Activated naive CD8-positive, alpha-beta T cell treated with anti-CD3 and anti-CD28 coated beads, Interleukin-2, amount 50 U/mL, for 24 hours (primary cell): ENCODE results near the gene MACROD2.
"Not testable (repeated sequence)": the region's sequence is repeated elsewhere in the genome, so short reads cannot be mapped to it uniquely, and the experiment has no call there.

Source experiments
- ATAC-seq: fragments of 150-1000 bp; cut with Tn5 transposase; one replicate; pipeline ENCODE4 v1.10.0; 2021
- DNase-seq: peaks from one replicate; pipeline ENCODE4 v3.0.0; 2021
- H3K27ac Mint-ChIP-seq: one replicate; pipeline ENCODE4 v1.8.0; 2021; ENCODE audit warnings: mild to moderate bottlenecking, mixed read lengths
- H3K27me3 Mint-ChIP-seq: one replicate; pipeline ENCODE4 v1.8.0; 2021; ENCODE audit warnings: mixed read lengths
- H3K36me3 Mint-ChIP-seq: one replicate; pipeline ENCODE4 v1.8.0; 2021; ENCODE audit warnings: low read depth, mixed read lengths
- H3K4me1 Mint-ChIP-seq: one replicate; pipeline ENCODE4 v1.8.0; 2021; ENCODE audit warnings: mixed read lengths
- H3K4me3 Mint-ChIP-seq: one replicate; pipeline ENCODE4 v1.8.0; 2021; ENCODE audit warnings: mild to moderate bottlenecking, moderate library complexity, mixed read lengths
- H3K9me3 Mint-ChIP-seq: one replicate; pipeline ENCODE4 v1.8.0; 2021; ENCODE audit warnings: mixed read lengths

Gene MACROD2

DNA sequence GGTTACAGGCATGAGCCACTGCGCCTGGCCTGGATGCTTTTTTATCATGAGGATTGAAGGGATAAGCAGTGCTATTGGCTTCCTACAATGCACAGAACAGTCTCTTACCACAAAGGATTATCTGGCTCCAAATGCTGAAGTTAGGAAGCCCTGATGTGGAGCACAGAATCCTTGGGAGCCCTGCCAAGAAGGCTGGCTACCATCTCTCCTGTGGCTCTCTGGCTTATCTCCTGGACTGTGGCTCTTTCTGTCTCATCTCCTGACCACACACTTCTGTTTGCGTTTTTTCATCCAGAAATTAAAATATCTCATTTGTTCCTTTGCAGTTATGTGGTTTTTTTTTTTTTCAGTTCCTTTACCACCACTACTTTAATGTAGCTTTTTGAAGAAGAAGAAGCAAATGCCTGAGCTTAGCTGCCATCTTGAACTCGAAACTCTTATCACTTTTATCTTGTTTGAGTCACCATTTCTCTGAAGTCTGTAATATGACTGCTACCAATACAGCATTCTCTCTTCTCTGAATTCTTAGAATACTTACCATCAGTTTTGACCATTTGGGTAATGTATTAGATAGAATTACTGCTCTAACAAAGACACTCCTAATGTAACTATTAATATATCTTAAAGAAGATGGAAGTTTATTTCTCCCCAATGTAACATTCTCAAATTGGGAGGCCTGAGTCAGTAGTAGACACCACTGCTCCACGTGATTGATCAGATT, 1533.2 kb downstream of the MACROD2 start:
- ATAC-seq (no peak), DNase-seq (no peak)

DNA sequence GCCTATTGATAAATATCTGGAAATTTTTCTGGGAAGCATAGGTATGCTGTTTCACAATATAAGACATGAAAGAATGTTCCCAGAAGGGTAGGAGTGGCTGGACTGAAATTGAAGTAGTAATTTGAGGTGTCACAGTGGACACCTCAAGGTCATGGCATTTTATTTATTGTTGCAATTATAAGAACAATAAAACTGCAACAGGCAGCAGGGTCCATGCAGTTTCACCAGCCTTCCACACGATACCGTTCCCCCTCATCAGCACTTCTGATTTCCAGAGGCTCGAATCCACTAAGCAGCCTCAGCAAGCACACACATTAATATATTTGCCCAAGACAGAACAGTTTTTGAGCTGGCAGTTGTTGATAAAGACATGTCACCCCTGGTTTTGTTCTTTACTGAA, 1540.5 kb downstream of the MACROD2 start:
- Mint-ChIP-seq H3K9me3 (peaks cover 5% of the 10 kb centered on the region), H3K27ac (no peak overlapping the region), H3K4me3 (no peak overlapping the region), H3K4me1 (no peaks in the 10 kb centered on the region), H3K27me3 (no peaks in the 10 kb centered on the region), H3K36me3 (no peaks in the 10 kb centered on the region)
- no peak for DNase-seq
- no peak for ATAC-seq

More for the DNA sequence above, 1533.2 kb downstream of the MACROD2 start:
- Mint-ChIP-seq H3K27me3 (no peaks in the 10 kb centered on the region), H3K4me1 (no peaks in the 10 kb centered on the region), H3K36me3 (no peaks in the 10 kb centered on the region), H3K9me3 (peaks cover 14% of the 10 kb centered on the region), H3K4me3 (no peak overlapping the region), H3K27ac (no peak overlapping the region)

DNA sequence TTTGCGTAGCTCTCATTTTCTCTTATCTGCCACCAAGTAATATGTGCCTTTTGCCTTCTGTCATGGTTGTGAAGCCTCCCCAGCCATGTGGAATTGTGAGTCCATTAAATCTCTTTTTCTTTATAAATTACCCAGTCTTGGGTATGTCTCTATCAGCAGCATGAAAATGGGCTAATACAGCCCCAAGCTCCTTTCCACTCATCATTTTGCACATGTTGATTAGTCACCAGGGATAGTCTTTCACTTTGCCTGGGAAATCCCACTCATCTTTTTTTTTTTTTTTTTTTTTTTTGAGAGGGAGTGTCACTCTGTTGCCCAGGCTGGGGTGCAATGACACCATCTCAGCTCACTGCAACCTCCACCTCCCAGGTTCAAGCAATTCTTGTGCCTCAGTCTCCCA, 1541.9 kb downstream of the MACROD2 start:
- H3K27me3 Mint-ChIP-seq, H3K36me3 Mint-ChIP-seq, DNase-seq, H3K4me3 Mint-ChIP-seq, H3K27ac Mint-ChIP-seq, H3K9me3 Mint-ChIP-seq, ATAC-seq, H3K4me1 Mint-ChIP-seq: not testable (repeated sequence)

DNA sequence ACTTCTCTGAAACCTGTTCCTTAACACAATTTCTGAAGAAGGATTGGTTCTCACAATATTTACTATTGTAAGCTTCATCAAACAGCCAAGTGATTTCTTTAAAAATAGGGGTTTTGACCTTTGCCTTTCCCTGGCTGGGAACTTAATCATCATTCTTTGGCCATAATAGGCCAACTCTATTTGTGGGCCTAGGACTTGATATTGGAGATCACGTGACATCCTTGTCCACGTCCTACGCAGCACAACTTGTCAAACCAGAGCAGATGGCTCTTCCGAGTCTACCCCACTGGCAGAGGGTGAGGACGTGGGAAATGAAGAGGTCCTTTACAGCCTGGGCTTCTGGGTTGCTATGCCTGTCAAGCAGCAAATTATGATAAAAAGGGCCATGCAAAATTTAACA, 1547.3 kb downstream of the MACROD2 start:
- DNase-seq (no peak), ATAC-seq (no peak)
- no peaks in the 10 kb centered on the region for H3K36me3 Mint-ChIP-seq
- peaks cover 19% of the 10 kb centered on the region for H3K9me3 Mint-ChIP-seq
- H3K4me3 Mint-ChIP-seq, result no peak overlapping the region
- H3K27me3 Mint-ChIP-seq, result no peaks in the 10 kb centered on the region
- H3K4me1 Mint-ChIP-seq, result no peaks in the 10 kb centered on the region
- H3K27ac Mint-ChIP-seq, result no peak overlapping the region

DNA sequence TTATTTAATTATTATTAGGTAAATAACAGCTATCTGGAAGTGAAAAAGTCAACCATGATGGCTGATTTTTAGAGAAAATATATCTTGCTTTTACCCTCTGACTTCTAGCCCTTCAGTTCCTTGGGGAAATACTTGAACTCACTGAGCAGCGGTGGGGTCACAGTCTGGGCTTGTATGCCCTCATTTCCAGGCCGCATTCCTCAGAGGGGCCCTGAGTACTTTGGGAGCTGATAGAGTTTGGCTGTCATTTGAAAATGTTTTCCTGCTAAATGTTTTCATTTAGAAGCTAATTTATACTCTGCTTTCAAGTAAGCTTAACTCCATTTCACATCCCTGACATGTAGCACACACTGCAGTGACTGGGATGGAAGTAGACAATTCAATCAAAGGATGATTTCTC, 1549.4 kb downstream of the MACROD2 start:
- no peak overlapping the region for H3K27ac Mint-ChIP-seq
- DNase-seq (no peak), ATAC-seq (no peak)
- H3K4me1 Mint-ChIP-seq, result no peaks in the 10 kb centered on the region
- no peaks in the 10 kb centered on the region for H3K36me3 Mint-ChIP-seq
- no peaks in the 10 kb centered on the region for H3K27me3 Mint-ChIP-seq
- peaks cover 27% of the 10 kb centered on the region for H3K9me3 Mint-ChIP-seq
- H3K4me3 Mint-ChIP-seq, result no peak overlapping the region

DNA sequence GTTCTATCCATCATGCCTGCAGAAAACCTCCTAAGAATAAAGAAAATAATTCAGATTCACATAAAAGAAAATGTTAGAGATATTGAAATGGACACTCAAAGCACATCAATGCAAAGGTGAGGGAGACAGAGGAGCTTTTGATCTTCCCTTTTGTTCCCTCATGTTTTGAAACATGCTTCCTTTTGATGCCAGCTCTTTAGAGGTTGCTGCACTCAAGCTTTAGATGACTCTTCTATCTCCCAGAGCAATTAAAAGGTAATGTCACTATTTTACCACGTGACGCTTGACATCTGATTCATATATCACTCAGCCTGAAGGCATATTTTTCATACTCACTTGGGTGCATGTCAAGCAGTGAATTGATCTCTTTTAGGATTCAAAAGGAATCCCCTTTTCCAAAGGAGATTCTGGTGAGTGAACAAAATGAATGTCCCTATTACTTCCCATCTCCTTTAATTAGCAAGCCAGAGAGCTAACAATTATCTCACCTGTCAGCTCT, 1551.3 kb downstream of the MACROD2 start:
- DNase-seq (no peak), ATAC-seq (no peak)
- no peaks in the 10 kb centered on the region for H3K36me3 Mint-ChIP-seq
- peaks cover 32% of the 10 kb centered on the region for H3K9me3 Mint-ChIP-seq
- no peak overlapping the region for H3K27ac Mint-ChIP-seq
- H3K4me3 Mint-ChIP-seq, result no peak overlapping the region
- H3K27me3 Mint-ChIP-seq, result no peaks in the 10 kb centered on the region
- H3K4me1 Mint-ChIP-seq, result no peaks in the 10 kb centered on the region

DNA sequence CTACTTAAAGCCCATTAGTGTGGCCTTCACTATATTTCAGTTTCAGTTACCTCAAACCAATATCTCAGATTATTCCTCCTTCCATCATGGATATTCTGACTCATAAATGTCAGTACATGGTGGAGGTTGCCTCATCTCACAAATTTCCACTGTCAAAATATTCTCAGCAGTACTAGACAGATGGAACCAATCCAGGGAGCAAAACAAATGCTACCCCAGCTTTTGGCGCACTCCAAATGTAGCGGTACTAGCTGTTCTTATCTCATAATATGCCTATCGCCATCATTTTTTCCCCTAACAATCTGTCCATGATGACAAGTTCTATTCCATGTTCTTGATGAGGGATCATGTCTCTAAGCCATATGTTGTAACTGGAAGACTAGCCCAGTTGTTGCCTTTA, 1551.8 kb downstream of the MACROD2 start:
- no peak for DNase-seq
- Mint-ChIP-seq H3K27me3 (no peaks in the 10 kb centered on the region), H3K36me3 (no peaks in the 10 kb centered on the region), H3K9me3 (peaks cover 35% of the 10 kb centered on the region), H3K27ac (no peak overlapping the region), H3K4me3 (no peak overlapping the region), H3K4me1 (no peaks in the 10 kb centered on the region)
- ATAC-seq, result no peak

DNA sequence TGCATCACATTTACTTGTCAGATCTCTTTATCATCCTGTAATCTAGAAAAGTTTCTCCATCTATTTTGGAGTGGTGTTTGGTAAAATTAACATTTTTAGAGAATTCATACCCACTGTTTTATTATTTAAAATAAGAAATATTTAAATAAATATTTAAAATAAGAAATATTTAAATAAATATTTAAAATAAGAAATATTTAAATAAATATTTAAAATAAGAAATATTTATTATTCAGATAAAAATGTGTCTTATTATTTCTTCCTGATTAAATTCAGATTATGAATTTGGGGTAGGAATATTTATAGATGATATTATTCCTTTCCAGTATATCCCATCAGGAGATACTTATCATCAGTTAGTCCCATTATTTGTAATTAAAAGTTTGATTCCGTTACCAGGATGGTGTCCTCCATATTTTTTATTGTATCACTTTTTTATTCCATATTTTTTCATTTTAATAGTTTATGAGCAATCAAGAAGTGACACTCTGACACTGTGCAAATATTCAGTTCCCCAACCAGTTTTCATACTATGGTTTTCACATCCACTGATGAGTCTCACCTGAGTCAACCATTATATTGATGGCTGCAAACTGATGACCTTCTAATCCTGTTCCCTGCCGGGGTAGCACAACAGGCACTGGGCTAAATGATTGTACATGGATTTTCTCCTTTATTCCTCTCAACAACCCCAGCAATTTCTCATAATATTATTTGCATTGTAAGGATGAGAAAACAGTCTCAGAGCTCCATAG, 1555.0 kb downstream of the MACROD2 start:
- ATAC-seq (no peak), DNase-seq (no peak)
- Mint-ChIP-seq H3K27me3 (no peaks in the 10 kb centered on the region), H3K36me3 (no peaks in the 10 kb centered on the region), H3K4me1 (no peaks in the 10 kb centered on the region), H3K9me3 (peaks cover 49% of the 10 kb centered on the region), H3K27ac (no peak overlapping the region), H3K4me3 (no peak overlapping the region)

DNA sequence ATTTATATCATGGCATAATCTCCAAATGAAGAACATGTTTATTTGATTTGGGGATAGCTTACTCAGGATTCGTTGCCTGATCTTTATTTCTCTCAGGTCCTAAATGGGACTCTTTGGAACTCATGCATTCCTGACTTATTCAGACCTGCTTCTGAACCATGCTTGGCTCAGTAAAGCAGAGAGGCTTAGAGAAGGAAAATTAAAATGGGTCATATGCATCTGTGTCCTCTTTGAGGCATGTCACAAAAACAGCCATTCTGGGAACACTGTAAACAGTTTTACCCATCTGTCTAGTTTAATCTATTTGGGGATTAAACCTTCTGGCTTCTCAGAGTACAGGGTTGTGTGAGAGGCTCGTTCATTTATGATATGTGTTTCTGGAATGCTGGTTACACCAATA, 1560.6 kb downstream of the MACROD2 start:
- no peak overlapping the region for H3K4me3 Mint-ChIP-seq
- H3K27ac Mint-ChIP-seq, result no peak overlapping the region
- H3K9me3 Mint-ChIP-seq, result peaks cover 28% of the 10 kb centered on the region
- no peaks in the 10 kb centered on the region for H3K4me1 Mint-ChIP-seq
- H3K36me3 Mint-ChIP-seq, result no peaks in the 10 kb centered on the region
- H3K27me3 Mint-ChIP-seq, result no peaks in the 10 kb centered on the region
- DNase-seq, result no peak
- no peak for ATAC-seq

DNA sequence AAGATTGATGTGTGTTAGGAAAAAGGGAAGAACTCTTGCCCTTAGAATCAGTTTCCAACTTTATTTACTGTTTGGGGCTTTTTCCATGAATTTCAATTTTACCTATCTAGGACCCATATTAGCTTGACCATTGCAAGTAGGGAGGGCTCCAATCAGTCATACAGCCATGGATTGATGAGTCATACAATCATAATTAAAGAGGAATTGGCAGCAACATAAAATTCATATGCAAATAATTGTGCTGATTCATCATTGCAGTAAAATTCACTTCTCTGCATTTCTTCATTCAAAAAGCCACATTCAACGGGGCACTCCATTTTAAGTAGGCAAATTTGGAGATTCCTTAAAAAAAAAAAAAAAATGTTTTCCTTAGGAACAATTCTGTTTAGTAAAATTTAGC, 1561.6 kb downstream of the MACROD2 start:
- ATAC-seq, result no peak
- Mint-ChIP-seq H3K27ac (no peak overlapping the region), H3K9me3 (peaks cover 28% of the 10 kb centered on the region)

DNA sequence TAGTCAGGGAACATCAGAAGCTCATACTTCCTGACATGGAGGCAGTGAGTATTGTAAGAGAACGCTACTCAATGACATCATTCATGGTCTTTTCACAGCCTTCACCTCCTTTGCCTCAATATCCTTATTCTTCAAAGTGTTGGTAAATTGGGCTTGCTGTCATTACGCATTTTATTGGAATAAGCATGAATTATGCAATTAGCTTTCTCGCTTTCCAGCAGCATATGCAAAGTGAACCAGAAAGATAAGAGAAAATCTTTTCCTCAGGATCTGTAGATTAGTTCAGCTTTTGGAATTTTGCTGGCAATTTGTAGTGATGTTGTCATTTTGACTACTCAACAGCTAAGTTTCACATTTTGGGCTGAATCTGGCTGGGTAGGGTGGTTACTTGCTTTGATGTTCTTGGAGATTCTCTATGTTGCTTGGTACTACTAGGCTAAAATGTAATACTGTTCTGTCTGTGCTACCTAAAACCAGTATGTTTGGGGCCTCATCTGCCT, 1565.8 kb downstream of the MACROD2 start:
- Mint-ChIP-seq H3K27me3 (no peaks in the 10 kb centered on the region), H3K36me3 (no peaks in the 10 kb centered on the region), H3K9me3 (peaks cover 8% of the 10 kb centered on the region), H3K4me3 (no peak overlapping the region), H3K4me1 (no peaks in the 10 kb centered on the region), H3K27ac (no peak overlapping the region)
- DNase-seq (no peak), ATAC-seq (no peak)

More for the DNA sequence above, 1561.6 kb downstream of the MACROD2 start:
- DNase-seq, result no peak
- no peaks in the 10 kb centered on the region for H3K4me1 Mint-ChIP-seq
- no peak overlapping the region for H3K4me3 Mint-ChIP-seq
- no peaks in the 10 kb centered on the region for H3K36me3 Mint-ChIP-seq
- H3K27me3 Mint-ChIP-seq, result no peaks in the 10 kb centered on the region

DNA sequence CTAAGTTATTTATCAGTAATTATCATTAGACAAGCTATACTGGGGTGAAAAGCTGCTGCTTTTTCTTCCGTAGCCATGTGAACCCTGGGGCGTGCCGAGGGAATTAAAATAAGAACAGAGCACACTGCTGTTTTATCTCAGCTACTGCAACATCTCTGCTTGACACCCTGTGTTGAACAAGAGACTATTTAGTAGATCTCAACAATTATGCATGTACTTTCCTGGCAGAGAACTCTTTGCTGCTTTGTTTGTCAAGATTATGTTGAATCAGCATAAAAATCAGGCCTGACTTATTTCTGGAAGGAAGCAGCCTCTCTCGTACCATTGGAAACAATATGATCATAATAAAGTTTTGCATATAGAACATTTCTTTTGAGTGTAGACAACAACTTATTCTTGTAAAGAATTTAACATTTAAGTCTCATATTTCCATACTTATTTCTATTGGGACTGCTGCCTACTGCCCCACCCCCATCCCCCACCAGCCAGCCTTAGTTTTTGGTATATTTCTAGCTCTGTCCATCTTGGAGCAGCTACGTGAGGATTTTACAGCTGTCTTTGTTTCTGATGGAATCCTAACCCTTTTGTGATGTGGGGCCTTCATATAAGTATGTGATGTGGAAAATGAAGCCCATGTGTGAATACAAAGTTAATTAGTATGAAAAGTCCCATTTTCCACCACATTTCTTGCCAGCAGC, 1566.5 kb downstream of the MACROD2 start:
- Mint-ChIP-seq H3K27ac (no peak overlapping the region), H3K27me3 (no peaks in the 10 kb centered on the region), H3K4me3 (no peak overlapping the region), H3K36me3 (no peaks in the 10 kb centered on the region), H3K9me3 (peaks cover 8% of the 10 kb centered on the region), H3K4me1 (no peaks in the 10 kb centered on the region)
- no peak for DNase-seq
- ATAC-seq, result no peak

DNA sequence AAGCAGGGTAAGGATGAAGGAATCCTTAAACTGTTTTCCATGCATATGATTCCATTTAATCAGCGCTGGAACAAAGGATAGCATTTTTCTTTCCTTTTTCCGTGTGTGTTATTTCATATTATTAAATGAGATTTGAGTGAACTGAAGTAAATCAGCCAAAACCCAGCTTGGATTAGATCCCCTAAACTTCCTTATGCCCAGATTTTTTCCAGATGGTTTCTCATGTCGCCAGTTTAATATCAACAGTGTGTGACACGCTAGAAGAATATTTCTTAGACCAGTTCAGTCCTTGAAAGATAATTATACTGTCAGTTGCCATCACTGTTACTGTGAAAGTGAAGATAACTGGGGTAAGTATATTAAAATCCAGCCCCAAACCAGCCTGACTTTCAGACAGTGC, 1568.5 kb downstream of the MACROD2 start:
- DNase-seq, result no peak
- H3K4me1 Mint-ChIP-seq, result no peaks in the 10 kb centered on the region
- no peaks in the 10 kb centered on the region for H3K36me3 Mint-ChIP-seq
- H3K9me3 Mint-ChIP-seq, result peaks cover 8% of the 10 kb centered on the region
- ATAC-seq, result no peak
- H3K4me3 Mint-ChIP-seq, result no peak overlapping the region
- no peaks in the 10 kb centered on the region for H3K27me3 Mint-ChIP-seq
- no peak overlapping the region for H3K27ac Mint-ChIP-seq

DNA sequence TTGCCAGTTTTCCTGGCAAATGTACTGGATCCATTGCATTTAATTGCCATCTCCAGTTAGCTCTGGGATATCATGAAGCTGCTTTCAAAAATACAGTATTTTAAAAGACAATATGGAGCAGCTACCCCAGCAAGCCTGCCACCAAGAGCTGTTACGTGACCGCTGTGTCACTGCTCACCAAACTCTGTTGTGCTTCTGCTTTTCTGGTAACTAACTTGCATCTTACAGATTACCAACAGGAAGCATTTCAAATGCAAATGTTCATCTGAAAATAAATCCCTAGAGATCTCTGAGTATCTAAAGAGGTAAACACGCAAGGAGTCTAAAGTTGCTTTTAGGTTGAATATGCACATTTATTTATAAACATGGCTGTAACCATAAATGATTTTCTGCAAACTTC, 1569.7 kb downstream of the MACROD2 start:
- Mint-ChIP-seq H3K4me1 (no peaks in the 10 kb centered on the region), H3K36me3 (no peaks in the 10 kb centered on the region), H3K27ac (no peak overlapping the region), H3K9me3 (no peaks in the 10 kb centered on the region), H3K27me3 (no peaks in the 10 kb centered on the region), H3K4me3 (no peak overlapping the region)
- ATAC-seq (no peak), DNase-seq (no peak)

DNA sequence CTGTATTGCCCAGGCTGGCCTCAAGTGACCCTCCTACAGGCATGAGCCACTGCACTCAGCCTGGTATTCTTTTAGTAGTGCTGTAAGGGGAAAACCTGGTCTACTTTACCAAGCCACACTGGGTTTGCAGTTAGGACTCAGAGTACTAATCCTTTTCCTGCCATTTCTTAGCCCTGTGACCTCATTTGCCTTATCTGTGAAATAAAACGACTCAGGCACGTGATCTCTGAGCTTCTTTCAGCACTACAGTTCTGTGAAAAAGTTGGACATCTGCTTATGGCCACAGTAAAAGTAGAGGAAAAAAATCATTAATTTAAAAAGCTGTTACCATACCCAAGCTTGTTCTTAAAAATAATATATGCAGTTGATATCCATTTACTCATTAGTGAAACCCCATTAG, 1570.5 kb downstream of the MACROD2 start:
- no peak overlapping the region for H3K4me3 Mint-ChIP-seq
- no peak for ATAC-seq
- no peaks in the 10 kb centered on the region for H3K36me3 Mint-ChIP-seq
- no peaks in the 10 kb centered on the region for H3K27me3 Mint-ChIP-seq
- H3K4me1 Mint-ChIP-seq, result no peaks in the 10 kb centered on the region
- H3K27ac Mint-ChIP-seq, result no peak overlapping the region
- DNase-seq, result no peak
- H3K9me3 Mint-ChIP-seq, result no peaks in the 10 kb centered on the region
